Lower leg skin (tissue), 4 donors: ENCODE data around the gene PCP4L1. TPM values are rescaled to one million over a fixed set of nuclear protein-coding genes. Genes with fewer than 3 reads are reported as not detected.

Experiments
- DNase-seq, 2 donors: peaks; one replicate each; pipeline ENCODE4 v3.0.0-alpha.2; 2019; ENCODE audit warnings: low spot score in 2 of 2
- H3K4me3 ChIP-seq: fragments of 200-600 bp; sonication (generic); 2 replicates; pipeline ENCODE4 v1.5.1; 2017; ENCODE audit warnings: mild to moderate bottlenecking, low read depth; ENCODE audit not compliant: poor library complexity, severe bottlenecking
- CTCF ChIP-seq, 3 donors: fragments of 450-650 bp; IDR thresholded peaks; one replicate each; pipeline ENCODE4 v1.5.1; 2016; ENCODE audit warnings: antibody characterized with exemption in 3 of 3, mild to moderate bottlenecking in 3 of 3, moderate library complexity in 2 of 3
- POLR2A ChIP-seq, 2 donors: fragments of 450-650 bp; IDR thresholded peaks; one replicate each; pipeline ENCODE4 v1.6.1; 2016 to 2017; ENCODE audit warnings: antibody characterized with exemption in 2 of 2, mild to moderate bottlenecking in 1 of 2, moderate library complexity in 1 of 2
- WGBS, 2 donors: methylation state at CpG; one replicate each; pipeline ENCODE4 v1.1.5; 2018; 5-methylcytosine and 5-hydroxymethylcytosine counted together
- intact Hi-C: fragments of 100-400 bp; cut with DNase I; formaldehyde crosslinking; loops from one replicate; pipeline ENCODE4 v1.15.0; 2023; ENCODE audit warnings: low total_unique reads
- total RNA-seq, 4 donors: library from RNA; depleted of rRNA; stranded (reverse); fragments of >200 nt; gene quantifications; one replicate each; pipeline ENCODE4 v1.1.0, GENCODE V29; 2016

Gene PCP4L1
- total RNA-seq, 4 donors from 2014 or later, result 0.80 to 9.1 (median 4.6) TPM

GRCh38 chr1:161233102-161233501 lies 25.4 kb upstream of the PCP4L1 start:
- intact Hi-C loops, result no loop called here
- no peak for DNase-seq
- no peak overlapping the region for H3K4me3 ChIP-seq
- TF ChIP-seq CTCF (IDR thresholded peaks at IDR 0.05), result no peak
- 81 to 89% methylated on average over 9 of the region's 9 CpGs for WGBS, 2 donors

DNA sequence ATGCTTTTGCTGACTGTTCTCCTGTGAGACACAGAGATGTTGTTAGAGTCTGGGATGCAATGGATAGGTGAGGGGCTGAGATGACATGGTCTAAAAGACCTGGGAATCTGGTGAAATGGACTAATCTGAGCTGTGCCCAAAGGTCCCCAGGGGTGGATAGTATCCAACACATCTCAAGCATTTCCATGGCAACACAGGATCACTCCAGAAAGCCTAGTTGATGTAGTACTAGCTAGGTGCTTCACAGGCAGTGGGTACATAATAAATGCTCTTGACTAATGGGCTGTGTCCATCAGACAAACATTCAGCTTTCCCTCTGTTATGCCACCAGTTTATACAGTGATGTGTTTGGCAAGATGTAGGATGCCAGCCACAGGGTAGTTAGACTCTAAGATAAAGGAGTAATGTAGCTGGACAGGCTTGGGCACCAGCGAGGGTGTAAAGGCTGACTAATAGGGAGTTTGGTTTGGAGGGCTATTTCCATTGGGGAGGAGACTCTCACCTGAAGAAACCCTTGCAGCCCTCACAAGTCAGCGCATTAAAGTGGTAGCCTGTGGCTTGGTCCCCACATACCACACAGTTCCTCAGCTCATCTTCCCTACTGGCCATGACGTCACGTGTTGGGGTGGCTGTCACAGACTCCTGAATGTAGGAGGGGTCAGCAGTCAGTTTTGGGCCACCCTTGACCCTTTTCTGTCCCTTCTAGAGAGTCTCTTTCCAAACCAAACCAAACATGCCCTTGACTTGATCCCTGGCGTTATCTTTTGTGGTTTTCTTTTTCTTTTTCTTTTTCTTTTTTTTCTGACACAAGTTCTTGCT lies 22.4 kb upstream of the PCP4L1 start:
- 73 to 79% methylated on average over 5 of the region's 5 CpGs for WGBS, 2 donors
- no peak for TF ChIP-seq POLR2A (IDR thresholded peaks at IDR 0.05)
- no peak for TF ChIP-seq CTCF (IDR thresholded peaks at IDR 0.05)
- H3K4me3 ChIP-seq, result no peak overlapping the region
- no peak for DNase-seq
- intact Hi-C loops, result no loop called here

GRCh38 chr1:161238039-161238473 lies 20.5 kb upstream of the PCP4L1 start, which contains the start of gene NR1I3:
NR1I3 (minus strand) TSS chr1:161238203; CDS start chr1:161236565, 1,638 bp downstream.
- H3K4me3 ChIP-seq, result no peak within 1 kb of the TSS
- TF ChIP-seq POLR2A (IDR thresholded peaks at IDR 0.05) (no peak), CTCF (IDR thresholded peaks at IDR 0.05) (no peak)
- DNase-seq, result no peak
- 52 to 55% methylated on average over 4 of the region's 4 CpGs for WGBS, 2 donors
- intact Hi-C loops, result no loop called here

GRCh38 chr1:161241682-161242081 lies 16.9 kb upstream of the PCP4L1 start:
- TF ChIP-seq POLR2A (IDR thresholded peaks at IDR 0.05) (no peak), CTCF (IDR thresholded peaks at IDR 0.05) (no peak)
- intact Hi-C loops, result no loop called here
- DNase-seq, result no peak
- H3K4me3 ChIP-seq, result no peak overlapping the region
- 69 to 73% methylated on average over 3 of the region's 3 CpGs for WGBS, 2 donors

DNA sequence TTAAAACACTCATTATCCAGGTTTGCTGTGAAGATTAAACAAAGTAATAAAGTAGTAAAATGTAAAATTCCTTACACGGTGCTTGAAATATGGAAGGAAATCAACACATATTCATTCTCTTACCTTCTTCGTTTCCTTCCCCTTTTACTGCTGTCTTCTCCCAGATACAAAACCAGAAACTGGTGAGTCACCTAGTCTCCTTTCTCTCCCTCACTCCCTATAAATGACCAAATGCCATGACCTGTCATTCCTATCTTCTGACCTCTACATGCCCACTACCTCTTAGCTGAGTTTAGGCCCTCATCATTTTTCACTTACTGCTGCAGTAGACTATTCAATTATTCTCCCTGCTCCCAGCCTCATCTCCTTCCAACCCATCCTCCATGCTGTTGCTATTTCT lies 16.2 kb upstream of the PCP4L1 start:
- no peak for DNase-seq
- no peak overlapping the region for H3K4me3 ChIP-seq
- WGBS, 2 donors, result 76 to 79% methylated on average over 2 of the region's 2 CpGs
- intact Hi-C loops, result no loop called here
- TF ChIP-seq POLR2A (IDR thresholded peaks at IDR 0.05) (no peak), CTCF (IDR thresholded peaks at IDR 0.05) (no peak)
